ENCODE measurements around the gene MKKS. TPM values are rescaled to one million over a fixed set of nuclear protein-coding genes. Genes with fewer than 3 reads are reported as not detected.
"Not testable (repeated sequence)": the region's sequence is repeated elsewhere in the genome, so short reads cannot be mapped to it uniquely, and the experiment has no call there.

Gene MKKS
- total and polyA plus RNA-seq, 2 donors: 11.2 to 21.0 TPM

DNA sequence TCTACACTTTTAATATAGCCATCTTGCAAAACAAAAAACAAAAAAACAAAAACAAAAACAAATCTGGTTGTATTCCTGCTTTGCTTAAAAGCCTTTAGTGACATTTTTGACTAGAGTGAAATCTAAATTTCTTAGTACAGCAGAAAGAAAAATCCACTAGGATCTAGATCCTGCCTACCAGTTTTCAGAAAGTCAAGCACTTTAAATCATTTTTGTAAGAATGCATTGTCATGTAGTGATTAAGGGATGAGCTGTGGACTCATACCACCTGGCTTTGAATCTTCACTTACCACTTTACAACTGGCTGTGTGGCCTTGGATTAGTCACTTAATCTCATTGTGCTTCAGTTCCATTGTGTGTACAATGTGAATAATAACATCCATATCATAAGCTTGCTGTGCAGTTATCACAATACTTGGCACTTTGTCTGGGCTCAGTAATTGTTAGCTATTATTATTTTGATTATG is 4.0 kb downstream of the MKKS start:
- H3K27ac ChIP-seq (ENCODE audit: low read depth in 1 of 2, low read length in 1 of 2): no peak overlapping the region
- DNase-seq (ENCODE audit: low read depth in 6 of 9, low spot score in 9 of 9): no peak
- H3K36me3 ChIP-seq (ENCODE audit: control insufficient read depth in 2 of 2, insufficient read depth in 2 of 2, low read length in 1 of 2): no peaks in the 10 kb centered on the region
- H3K4me1 ChIP-seq (ENCODE audit: control insufficient read depth in 2 of 2, insufficient read depth in 2 of 2, low read length in 2 of 2): peaks cover 5 to 8% of the 10 kb centered on the region in 2 donors
- no peak overlapping the region for H3K4me3 ChIP-seq (ENCODE audit: low read length in 2 of 2)
- no peaks in the 10 kb centered on the region for H3K27me3 ChIP-seq (ENCODE audit: control insufficient read depth in 2 of 2, insufficient read depth in 1 of 2, low read length in 1 of 2)
- H3K9me3 ChIP-seq (ENCODE audit: control insufficient read depth in 2 of 2, insufficient read depth in 1 of 2, low read length in 1 of 2): peaks cover 0 to 4% of the 10 kb centered on the region in 2 donors

DNA sequence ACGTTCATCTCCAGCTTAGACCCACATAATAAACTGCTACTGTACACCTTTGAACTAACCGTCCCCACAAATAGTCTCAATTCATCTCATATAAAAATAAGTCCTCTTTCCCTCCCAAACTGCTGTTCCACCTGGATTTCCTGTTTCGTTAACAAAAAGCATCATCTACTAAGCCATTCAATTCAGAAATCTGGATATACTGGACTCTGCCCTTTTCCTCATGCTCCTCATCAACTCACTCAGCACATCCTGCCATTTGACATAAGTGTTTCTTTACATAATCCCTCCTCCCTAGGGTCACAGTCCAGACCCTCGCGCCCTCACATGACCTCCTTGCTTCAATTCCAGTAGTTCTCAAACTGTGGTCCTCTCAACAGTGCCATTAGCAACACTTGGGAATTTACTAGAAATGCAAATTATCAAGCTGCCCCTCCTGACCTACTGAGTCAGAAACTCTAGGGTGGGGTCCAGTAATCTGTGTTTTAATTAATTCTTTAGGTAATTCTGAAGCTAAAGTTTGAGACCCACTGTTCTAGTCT is 4.5 kb downstream of the MKKS start:
- Histone ChIP-seq H3K36me3 (ENCODE audit: control insufficient read depth in 2 of 2, insufficient read depth in 2 of 2, low read length in 1 of 2) (no peaks in the 10 kb centered on the region), H3K9me3 (ENCODE audit: control insufficient read depth in 2 of 2, insufficient read depth in 1 of 2, low read length in 1 of 2) (peaks cover 0 to 4% of the 10 kb centered on the region in 2 donors), H3K27ac (ENCODE audit: low read depth in 1 of 2, low read length in 1 of 2) (no peak overlapping the region), H3K4me3 (ENCODE audit: low read length in 2 of 2) (no peak overlapping the region), H3K4me1 (ENCODE audit: control insufficient read depth in 2 of 2, insufficient read depth in 2 of 2, low read length in 2 of 2) (peaks cover 5 to 8% of the 10 kb centered on the region in 2 donors), H3K27me3 (ENCODE audit: control insufficient read depth in 2 of 2, insufficient read depth in 1 of 2, low read length in 1 of 2) (no peaks in the 10 kb centered on the region)
- no peak for DNase-seq (ENCODE audit: low read depth in 6 of 9, low spot score in 9 of 9)
- 92% methylated on average over 5 of the region's 5 CpGs for WGBS

DNA sequence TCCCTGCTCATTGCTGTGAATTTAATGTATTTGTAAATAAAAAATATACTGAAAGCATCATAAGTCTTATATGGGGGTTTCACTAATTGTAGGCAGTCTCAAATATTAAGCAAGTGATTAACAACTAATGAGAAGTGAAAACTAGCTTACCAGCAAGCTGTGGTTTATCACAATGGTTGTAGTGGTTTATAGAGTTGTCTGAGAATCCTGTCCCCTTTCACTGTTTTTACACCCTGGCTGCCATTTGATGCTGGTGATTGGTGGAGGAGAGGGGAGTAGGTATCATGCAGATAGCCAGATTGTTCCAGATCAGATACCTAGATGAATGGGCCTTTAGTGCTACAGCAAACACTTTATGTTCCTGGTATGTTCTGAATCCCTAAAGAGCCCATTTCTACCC is 6.0 kb downstream of the MKKS start:
- Histone ChIP-seq H3K4me3 (ENCODE audit: low read length in 2 of 2) (no peak overlapping the region), H3K36me3 (ENCODE audit: control insufficient read depth in 2 of 2, insufficient read depth in 2 of 2, low read length in 1 of 2) (no peaks in the 10 kb centered on the region), H3K4me1 (ENCODE audit: control insufficient read depth in 2 of 2, insufficient read depth in 2 of 2, low read length in 2 of 2) (peaks cover under 1 to 2% of the 10 kb centered on the region in 2 donors), H3K9me3 (ENCODE audit: control insufficient read depth in 2 of 2, insufficient read depth in 1 of 2, low read length in 1 of 2) (no peaks in the 10 kb centered on the region), H3K27me3 (ENCODE audit: control insufficient read depth in 2 of 2, insufficient read depth in 1 of 2, low read length in 1 of 2) (no peaks in the 10 kb centered on the region), H3K27ac (ENCODE audit: low read depth in 1 of 2, low read length in 1 of 2) (no peak overlapping the region)
- DNase-seq (ENCODE audit: low read depth in 6 of 9, low spot score in 9 of 9): no peak

DNA sequence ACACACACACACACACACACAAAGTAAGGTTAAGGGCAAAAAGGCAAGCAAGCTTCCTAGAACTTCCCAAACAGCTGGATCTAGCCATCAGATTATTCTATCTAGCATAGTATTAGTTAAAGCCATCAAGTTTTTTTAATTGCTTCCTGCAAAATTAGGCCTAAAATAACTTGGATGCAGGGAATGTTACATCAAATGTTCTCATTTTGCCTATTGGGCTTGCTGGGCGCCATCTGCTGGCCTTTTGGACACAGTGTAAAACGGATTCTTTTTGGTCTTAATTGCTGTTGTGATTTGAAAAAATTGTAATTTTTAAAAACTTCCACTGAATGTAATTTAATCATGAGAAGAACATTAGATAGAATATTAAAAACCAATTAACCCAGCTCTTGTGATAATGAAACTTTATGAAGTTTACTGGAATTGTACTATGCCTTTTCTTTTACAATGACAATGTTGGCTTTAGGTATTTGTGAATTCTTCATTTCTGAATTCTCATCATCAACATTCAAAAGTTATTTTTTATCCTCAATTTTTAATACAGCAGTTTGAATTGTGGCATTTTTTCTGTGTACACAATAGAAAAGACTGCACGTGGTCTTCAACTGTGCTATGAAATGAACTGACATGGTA is 6.8 kb downstream of the MKKS start:
- no peaks in the 10 kb centered on the region for H3K27me3 ChIP-seq (ENCODE audit: control insufficient read depth in 2 of 2, insufficient read depth in 1 of 2, low read length in 1 of 2)
- H3K4me3 ChIP-seq (ENCODE audit: low read length in 2 of 2): no peak overlapping the region
- H3K4me1 ChIP-seq (ENCODE audit: control insufficient read depth in 2 of 2, insufficient read depth in 2 of 2, low read length in 2 of 2): no peaks in the 10 kb centered on the region
- no peaks in the 10 kb centered on the region for H3K36me3 ChIP-seq (ENCODE audit: control insufficient read depth in 2 of 2, insufficient read depth in 2 of 2, low read length in 1 of 2)
- DNase-seq (ENCODE audit: low read depth in 6 of 9, low spot score in 9 of 9): peak in 6 of 9 donors; percentile 12 to 53 (median 20)
- WGBS: 37% methylated on average over 3 of the region's 3 CpGs
- H3K9me3 ChIP-seq (ENCODE audit: control insufficient read depth in 2 of 2, insufficient read depth in 1 of 2, low read length in 1 of 2): no peaks in the 10 kb centered on the region
- H3K27ac ChIP-seq (ENCODE audit: low read depth in 1 of 2, low read length in 1 of 2): no peak overlapping the region

DNA sequence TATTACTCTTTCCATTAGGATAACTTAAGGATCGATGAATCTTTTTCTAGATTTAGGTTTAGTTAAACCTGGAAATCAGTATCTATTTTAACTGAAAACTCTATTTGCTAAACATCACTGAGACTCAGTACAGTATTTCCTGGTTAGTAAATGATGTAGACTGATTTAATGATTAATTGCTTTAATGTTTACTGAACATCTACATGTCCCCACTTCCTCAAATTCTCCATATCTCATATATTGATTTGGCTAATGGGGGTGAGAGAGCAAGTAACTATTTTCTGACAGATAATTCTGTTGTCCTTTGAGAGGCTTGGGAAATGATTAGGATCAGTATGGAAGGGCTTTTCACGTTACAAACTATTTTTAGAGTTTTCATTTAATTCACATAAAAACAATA is 10.3 kb downstream of the MKKS start:
- Histone ChIP-seq H3K36me3 (ENCODE audit: control insufficient read depth in 2 of 2, insufficient read depth in 2 of 2, low read length in 1 of 2) (peaks cover 0 to 10% of the 10 kb centered on the region in 2 donors), H3K9me3 (ENCODE audit: control insufficient read depth in 2 of 2, insufficient read depth in 1 of 2, low read length in 1 of 2) (no peaks in the 10 kb centered on the region), H3K4me3 (ENCODE audit: low read length in 2 of 2) (no peak overlapping the region), H3K27ac (ENCODE audit: low read depth in 1 of 2, low read length in 1 of 2) (no peak overlapping the region), H3K27me3 (ENCODE audit: control insufficient read depth in 2 of 2, insufficient read depth in 1 of 2, low read length in 1 of 2) (no peaks in the 10 kb centered on the region), H3K4me1 (ENCODE audit: control insufficient read depth in 2 of 2, insufficient read depth in 2 of 2, low read length in 2 of 2) (no peaks in the 10 kb centered on the region)
- DNase-seq (ENCODE audit: low read depth in 6 of 9, low spot score in 9 of 9): no peak
- WGBS: 96% methylated on average over 2 of the region's 2 CpGs

DNA sequence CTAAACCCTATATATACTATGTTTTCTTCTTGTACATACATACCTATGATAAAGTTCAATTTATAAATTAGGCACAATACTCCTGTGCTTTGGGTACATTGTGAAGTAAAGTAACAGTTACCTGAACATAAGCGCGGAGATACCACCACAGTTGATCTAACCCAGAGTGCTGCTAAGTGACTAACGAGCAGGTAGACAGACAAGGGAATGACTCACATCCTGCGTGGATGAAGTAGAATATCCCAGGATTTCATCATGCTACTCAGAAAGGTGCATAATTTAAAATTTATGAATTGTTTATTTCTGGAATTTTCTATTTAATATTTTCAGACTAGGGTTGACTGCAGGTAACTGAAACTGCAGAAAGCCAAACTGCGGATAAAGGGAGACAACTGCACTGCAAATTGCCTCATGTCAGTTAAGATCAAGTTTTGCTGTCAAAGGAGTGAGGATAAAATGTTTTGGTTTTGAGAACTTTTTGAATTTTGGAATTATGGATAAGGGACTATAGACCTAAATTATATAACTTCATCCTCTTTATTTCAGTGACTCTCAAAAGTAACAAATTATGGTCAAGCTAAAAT is 14.4 kb downstream of the MKKS start:
- WGBS: 98% methylated on average over 5 of the region's 5 CpGs
- H3K36me3 ChIP-seq (ENCODE audit: control insufficient read depth in 2 of 2, insufficient read depth in 2 of 2, low read length in 1 of 2): peaks cover 7 to 10% of the 10 kb centered on the region in 2 donors

DNA sequence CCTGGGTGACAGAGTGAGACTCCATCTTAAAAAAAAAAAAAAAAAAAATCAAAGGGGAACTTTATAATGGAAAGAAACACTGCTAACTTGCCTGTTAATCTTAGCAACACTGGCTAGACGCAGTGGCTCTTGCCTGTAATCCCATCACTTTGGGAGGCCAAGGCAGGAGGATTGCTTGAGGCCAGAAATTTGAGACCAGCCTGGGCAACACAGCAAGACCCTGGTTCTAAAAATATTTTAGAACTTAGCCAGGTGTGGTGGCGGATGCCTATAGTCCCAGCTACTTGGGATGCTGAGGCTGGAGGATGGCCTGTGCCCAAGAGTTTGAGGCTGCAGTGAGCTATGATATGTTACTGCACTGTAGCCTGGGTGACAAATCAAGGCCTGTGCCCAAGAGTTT is 16.8 kb downstream of the MKKS start:
- WGBS: 100% methylated on average over 2 of the region's 2 CpGs
- not testable (repeated sequence) for H3K27me3 ChIP-seq (ENCODE audit: control insufficient read depth in 2 of 2, insufficient read depth in 1 of 2, low read length in 1 of 2); DNase-seq (ENCODE audit: low read depth in 6 of 9, low spot score in 9 of 9); H3K4me1 ChIP-seq (ENCODE audit: control insufficient read depth in 2 of 2, insufficient read depth in 2 of 2, low read length in 2 of 2); H3K27ac ChIP-seq (ENCODE audit: low read depth in 1 of 2, low read length in 1 of 2); H3K9me3 ChIP-seq (ENCODE audit: control insufficient read depth in 2 of 2, insufficient read depth in 1 of 2, low read length in 1 of 2); H3K4me3 ChIP-seq (ENCODE audit: low read length in 2 of 2)
- peaks cover 13% of the 10 kb centered on the region in 2 donors for H3K36me3 ChIP-seq (ENCODE audit: control insufficient read depth in 2 of 2, insufficient read depth in 2 of 2, low read length in 1 of 2)

More for the DNA sequence above, 14.4 kb downstream of the MKKS start:
- Histone ChIP-seq H3K27me3 (ENCODE audit: control insufficient read depth in 2 of 2, insufficient read depth in 1 of 2, low read length in 1 of 2) (no peaks in the 10 kb centered on the region), H3K27ac (ENCODE audit: low read depth in 1 of 2, low read length in 1 of 2) (no peak overlapping the region), H3K9me3 (ENCODE audit: control insufficient read depth in 2 of 2, insufficient read depth in 1 of 2, low read length in 1 of 2) (no peaks in the 10 kb centered on the region), H3K4me3 (ENCODE audit: low read length in 2 of 2) (no peak overlapping the region), H3K4me1 (ENCODE audit: control insufficient read depth in 2 of 2, insufficient read depth in 2 of 2, low read length in 2 of 2) (no peaks in the 10 kb centered on the region)
- no peak for DNase-seq (ENCODE audit: low read depth in 6 of 9, low spot score in 9 of 9)

DNA sequence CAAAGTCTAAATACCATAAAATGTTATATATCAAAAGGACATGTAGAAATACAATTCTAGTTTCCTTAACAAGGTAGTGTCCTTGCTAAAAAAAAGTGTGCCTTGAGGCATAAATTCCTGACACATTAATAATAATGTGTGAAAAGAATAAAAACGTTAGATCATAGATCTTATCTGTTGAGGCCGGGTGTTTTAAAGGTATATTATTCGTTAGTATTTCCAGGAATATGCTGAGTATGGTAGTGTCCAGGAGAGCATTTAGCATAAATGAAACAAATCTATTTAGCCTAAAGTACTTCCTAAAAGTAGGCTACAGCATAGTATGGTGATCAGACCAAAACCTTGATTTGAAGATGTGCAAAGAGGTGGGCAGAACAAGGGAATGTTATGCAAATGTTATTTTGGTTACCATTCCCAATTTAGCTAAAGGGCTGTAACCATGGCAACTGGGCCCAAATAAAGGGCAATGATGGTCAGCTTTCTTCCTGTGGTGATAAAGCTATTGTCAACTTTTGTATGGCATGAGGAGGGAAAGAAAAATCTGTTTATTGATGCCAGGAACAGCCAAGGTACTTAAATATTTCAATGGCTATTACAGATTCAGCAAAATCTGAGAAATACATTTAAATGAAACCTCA is 18.9 kb downstream of the MKKS start:
- peaks cover 9 to 13% of the 10 kb centered on the region in 2 donors for H3K36me3 ChIP-seq (ENCODE audit: control insufficient read depth in 2 of 2, insufficient read depth in 2 of 2, low read length in 1 of 2)
- WGBS: 85% methylated on average over 3 of the region's 3 CpGs

More for the DNA sequence above, 18.9 kb downstream of the MKKS start:
- H3K9me3 ChIP-seq (ENCODE audit: control insufficient read depth in 2 of 2, insufficient read depth in 1 of 2, low read length in 1 of 2): no peaks in the 10 kb centered on the region
- no peaks in the 10 kb centered on the region for H3K27me3 ChIP-seq (ENCODE audit: control insufficient read depth in 2 of 2, insufficient read depth in 1 of 2, low read length in 1 of 2)
- no peaks in the 10 kb centered on the region for H3K4me1 ChIP-seq (ENCODE audit: control insufficient read depth in 2 of 2, insufficient read depth in 2 of 2, low read length in 2 of 2)
- H3K4me3 ChIP-seq (ENCODE audit: low read length in 2 of 2): no peak overlapping the region
- no peak for DNase-seq (ENCODE audit: low read depth in 6 of 9, low spot score in 9 of 9)
- no peak overlapping the region for H3K27ac ChIP-seq (ENCODE audit: low read depth in 1 of 2, low read length in 1 of 2)
